A549 (cell line): ENCODE data around the gene IL9R.

Experiments
- CBX2 ChIP-seq: fragments of 200-600 bp; sonication (generic); IDR thresholded peaks from 2 replicates; pipeline ENCODE4 v1.6.1; 2016; ENCODE audit warnings: low read depth, mild to moderate bottlenecking, borderline replicate concordance
- CHD2 ChIP-seq: fragments of 150-350 bp; IDR thresholded peaks from 2 replicates; pipeline ENCODE4 v1.6.1; 2014; ENCODE audit warnings: low read length; ENCODE audit not compliant: partially characterized antibody
- EP300 ChIP-seq, 2 experiments: fragments of >200 bp; sonication (Bioruptor Twin); formaldehyde crosslinking; IDR thresholded peaks; 2 replicates in 1 of 2; 3 replicates in 1 of 2; pipeline ENCODE4 v1.6.1; 2016 to 2017
- FOXS1 ChIP-seq: fragments of 250-450 bp; sonication (Bioruptor Pico); IDR thresholded peaks from 2 replicates; pipeline ENCODE4 v1.5.0; 2020; ENCODE audit warnings: mild to moderate bottlenecking, moderate library complexity
- HES2 ChIP-seq: fragments of >200 bp; sonication (Bioruptor Twin); formaldehyde crosslinking; IDR thresholded peaks from 2 replicates; pipeline ENCODE4 v1.6.1; 2016
- JUN ChIP-seq, 2 experiments: fragments of >200 bp; sonication (Bioruptor Twin); formaldehyde crosslinking; IDR thresholded peaks; 2 replicates in 1 of 2; 3 replicates in 1 of 2; pipeline ENCODE4 v1.6.1; 2016 to 2017
- POLR2A ChIP-seq: IDR thresholded peaks from 2 replicates; pipeline ENCODE4 v1.6.1; 2012; ENCODE audit warnings: mild to moderate bottlenecking, low read length
- POLR2AphosphoS2 ChIP-seq: conservative IDR thresholded peaks from 2 replicates; pipeline ENCODE4 v1.6.1; 2012; ENCODE audit warnings: low read length, improper control_type of control experiment, inconsistent platforms
- RAD21 ChIP-seq, 2 experiments: fragments of >200 bp in 1 of 2; sonication (Bioruptor Twin) in 1 of 2; formaldehyde crosslinking in 1 of 2; IDR thresholded peaks in 1 of 2; conservative IDR thresholded peaks in 1 of 2; 2 replicates in 1 of 2; 3 replicates in 1 of 2; pipeline ENCODE4 v1.6.1; 2012 to 2018; ENCODE audit warnings: inconsistent platforms in 1 of 2
- SMC3 ChIP-seq: fragments of >200 bp; sonication (Bioruptor Twin); formaldehyde crosslinking; IDR thresholded peaks from 3 replicates; pipeline ENCODE4 v1.6.1; 2018; ENCODE audit warnings: inconsistent platforms
- ZSCAN20 ChIP-seq: fragments of 250-450 bp; sonication (Bioruptor Pico); IDR thresholded peaks from 2 replicates; pipeline ENCODE4 v1.8.0; 2022; ENCODE audit warnings: mild to moderate bottlenecking, moderate library complexity
- TF ChIP-seq, protein P1 (sequence below): fragments of >200 bp; sonication (Bioruptor Twin); formaldehyde crosslinking; IDR thresholded peaks from 3 replicates; pipeline ENCODE4 v1.5.1; 2016
- TF ChIP-seq, protein P2 (sequence below): IDR thresholded peaks from 2 replicates; pipeline ENCODE4 v1.6.1; 2012

DNA sequence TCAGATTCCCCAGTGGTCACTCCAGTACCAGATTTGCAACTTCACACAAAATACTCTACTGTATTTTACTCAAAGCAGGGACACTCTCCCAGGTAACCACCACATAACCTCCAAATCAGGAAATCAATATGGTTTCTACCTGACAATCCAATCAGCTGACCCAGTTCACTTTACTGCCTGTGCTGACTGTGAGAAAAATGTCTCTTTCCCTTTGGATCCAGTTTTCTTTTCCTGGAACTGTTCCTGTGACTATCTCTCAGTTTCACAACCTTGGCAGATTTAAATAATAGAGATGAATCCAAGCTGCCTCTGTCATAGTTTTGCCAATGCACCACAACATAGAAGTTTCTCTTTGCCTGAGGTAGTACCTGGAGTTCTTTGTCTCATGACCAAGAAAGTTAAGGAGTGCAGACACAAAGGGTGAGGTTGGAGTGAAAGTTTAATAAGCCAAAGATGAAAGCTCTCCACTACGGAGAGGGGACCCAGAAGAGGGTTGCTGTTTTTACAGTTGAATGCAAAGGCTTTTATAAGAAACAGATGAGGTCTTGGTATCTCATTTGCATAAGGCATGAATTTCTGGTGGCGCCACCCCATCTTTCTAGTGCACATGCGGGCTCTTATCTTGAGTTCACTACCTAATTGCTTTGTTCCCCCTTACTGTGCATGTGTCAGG is 29.7 kb upstream of the IL9R start:
- TF ChIP-seq, protein P1, sequence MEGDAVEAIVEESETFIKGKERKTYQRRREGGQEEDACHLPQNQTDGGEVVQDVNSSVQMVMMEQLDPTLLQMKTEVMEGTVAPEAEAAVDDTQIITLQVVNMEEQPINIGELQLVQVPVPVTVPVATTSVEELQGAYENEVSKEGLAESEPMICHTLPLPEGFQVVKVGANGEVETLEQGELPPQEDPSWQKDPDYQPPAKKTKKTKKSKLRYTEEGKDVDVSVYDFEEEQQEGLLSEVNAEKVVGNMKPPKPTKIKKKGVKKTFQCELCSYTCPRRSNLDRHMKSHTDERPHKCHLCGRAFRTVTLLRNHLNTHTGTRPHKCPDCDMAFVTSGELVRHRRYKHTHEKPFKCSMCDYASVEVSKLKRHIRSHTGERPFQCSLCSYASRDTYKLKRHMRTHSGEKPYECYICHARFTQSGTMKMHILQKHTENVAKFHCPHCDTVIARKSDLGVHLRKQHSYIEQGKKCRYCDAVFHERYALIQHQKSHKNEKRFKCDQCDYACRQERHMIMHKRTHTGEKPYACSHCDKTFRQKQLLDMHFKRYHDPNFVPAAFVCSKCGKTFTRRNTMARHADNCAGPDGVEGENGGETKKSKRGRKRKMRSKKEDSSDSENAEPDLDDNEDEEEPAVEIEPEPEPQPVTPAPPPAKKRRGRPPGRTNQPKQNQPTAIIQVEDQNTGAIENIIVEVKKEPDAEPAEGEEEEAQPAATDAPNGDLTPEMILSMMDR, result no peak
- TF ChIP-seq SMC3 (no peak), RAD21 (conservative IDR thresholded peaks at IDR 0.05 in 1 of 2, IDR thresholded peaks at IDR 0.05 in 1 of 2) (no peak), POLR2A (no peak), POLR2AphosphoS2 (no peak), HES2 (no peak), CHD2 (no peak), FOXS1 (CRISPR knock-in tag) (no peak), JUN (IDR thresholded peaks at IDR 0.05) (no peak), ZSCAN20 (CRISPR knock-in tag) (no peak), EP300 (IDR thresholded peaks at IDR 0.05) (no peak), CBX2 (no peak)
- TF ChIP-seq, protein P2, sequence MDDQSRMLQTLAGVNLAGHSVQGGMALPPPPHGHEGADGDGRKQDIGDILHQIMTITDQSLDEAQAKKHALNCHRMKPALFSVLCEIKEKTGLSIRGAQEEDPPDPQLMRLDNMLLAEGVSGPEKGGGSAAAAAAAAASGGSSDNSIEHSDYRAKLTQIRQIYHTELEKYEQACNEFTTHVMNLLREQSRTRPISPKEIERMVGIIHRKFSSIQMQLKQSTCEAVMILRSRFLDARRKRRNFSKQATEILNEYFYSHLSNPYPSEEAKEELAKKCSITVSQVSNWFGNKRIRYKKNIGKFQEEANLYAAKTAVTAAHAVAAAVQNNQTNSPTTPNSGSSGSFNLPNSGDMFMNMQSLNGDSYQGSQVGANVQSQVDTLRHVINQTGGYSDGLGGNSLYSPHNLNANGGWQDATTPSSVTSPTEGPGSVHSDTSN, result no peak
